A673 (cell line): ENCODE measurements around the gene WDR17. TPM values are rescaled to one million over a fixed set of nuclear protein-coding genes. Genes with fewer than 3 reads are reported as not detected.
A peak's percentile ranks its signal among the peaks of the same experiment; 100 is the strongest.

Experiments
- BruUV-seq: library from RNA; stranded (reverse); fragments of 400-500 nt; replicated peaks from 2 replicates; lab custom pipeline; 2021; lab: Mats Ljungman, UMichigan
- CTCF ChIA-PET: fragments of 300-600 bp; sonication (Branson Sonifier 250); formaldehyde crosslinking; loops from one replicate; lab custom pipeline; 2022; ENCODE audit warnings: antibody characterized with exemption; lab: Charles Lee
- POLR2A ChIA-PET: fragments of 300-600 bp; sonication (Branson Sonifier 250); formaldehyde crosslinking; loops from one replicate; lab custom pipeline; 2022; ENCODE audit warnings: antibody characterized with exemption; ENCODE audit not compliant: low non-redundant PET; lab: Charles Lee
- DNase-seq: peaks from one replicate; pipeline ENCODE4 v3.0.0-alpha.2; 2015; ENCODE audit warnings: low spot score
- H3K27ac ChIP-seq: fragments of 200-600 bp; sonication (generic); 2 replicates; pipeline ENCODE4 v1.5.1; 2016; ENCODE audit warnings: mixed run types, low read depth, mild to moderate bottlenecking, mixed read lengths, antibody characterized with exemption, low read length; ENCODE audit not compliant: poor library complexity, severe bottlenecking
- H3K27me3 ChIP-seq: fragments of 200-600 bp; sonication (generic); replicated peaks from 2 replicates; pipeline ENCODE4 v1.6.1; 2017; ENCODE audit warnings: mixed run types, low read depth, mild to moderate bottlenecking, mixed read lengths, antibody characterized with exemption, low read length; ENCODE audit not compliant: insufficient read depth, poor library complexity
- H3K36me3 ChIP-seq: fragments of 200-600 bp; sonication (generic); 2 replicates; pipeline ENCODE4 v1.6.1; 2016; ENCODE audit warnings: mixed run types, mild to moderate bottlenecking, mixed read lengths, antibody characterized with exemption, low read length; ENCODE audit not compliant: insufficient read depth, poor library complexity, severe bottlenecking
- H3K4me1 ChIP-seq: fragments of 200-600 bp; sonication (generic); 2 replicates; pipeline ENCODE4 v1.6.1; 2017; ENCODE audit warnings: mixed run types, mild to moderate bottlenecking, mixed read lengths, antibody characterized with exemption, low read length; ENCODE audit not compliant: insufficient read depth, poor library complexity, severe bottlenecking
- H3K4me3 ChIP-seq: fragments of 200-600 bp; sonication (generic); 2 replicates; pipeline ENCODE4 v1.5.1; 2016; ENCODE audit warnings: low read depth, mixed run types, mild to moderate bottlenecking, mixed read lengths, low read length; ENCODE audit not compliant: poor library complexity, severe bottlenecking
- H3K9me3 ChIP-seq: fragments of 200-600 bp; sonication (generic); 2 replicates; pipeline ENCODE4 v1.6.1; 2016; ENCODE audit warnings: mixed run types, low read depth, mild to moderate bottlenecking, mixed read lengths, antibody characterized with exemption, low read length; ENCODE audit not compliant: poor library complexity, severe bottlenecking
- CTCF ChIP-seq: fragments of 300-800, 200-600 bp; sonication (generic); conservative IDR thresholded peaks from 2 replicates; pipeline ENCODE4 v1.5.1; 2017; ENCODE audit warnings: low read depth, mild to moderate bottlenecking, antibody characterized with exemption, low read length, moderate library complexity, mixed read lengths
- EZH2 ChIP-seq: fragments of 200-600 bp; sonication (generic); IDR thresholded peaks from 2 replicates; pipeline ENCODE4 v1.6.1; 2017; ENCODE audit warnings: borderline replicate concordance, low read depth, mild to moderate bottlenecking, mixed read lengths, antibody characterized with exemption, low read length; ENCODE audit not compliant: poor library complexity, severe bottlenecking
- intact Hi-C: fragments of 100-400 bp; cut with micrococcal nuclease; formaldehyde crosslinking; loops from one replicate; pipeline ENCODE4 v1.10.0; 2022; ENCODE audit not compliant: unreplicated experiment
- total RNA-seq: library from RNA; stranded (reverse); gene quantifications from 2 replicates; pipeline ENCODE4 v1.2.3, GENCODE V29; 2021

WDR17 gene
- total RNA-seq, 1 experiment from 2014 or later: 6.9 TPM

GRCh38 chr4:176066757-176067156 lies 1.1 kb downstream of the WDR17 start:
- no peak for DNase-seq
- H3K36me3 ChIP-seq: no peaks in the 10 kb centered on the region
- intact Hi-C loops: no loop called here
- BruUV-seq: TSS peak; percentile 53
- ChIA-PET CTCF (no interaction called here), POLR2A (no interaction called here)
- TF ChIP-seq CTCF: no peak
- no peak for TF ChIP-seq EZH2
- H3K9me3 ChIP-seq: no peaks in the 10 kb centered on the region
- no peak overlapping the region for H3K27ac ChIP-seq
- no peaks in the 10 kb centered on the region for H3K4me1 ChIP-seq
- no peaks in the 10 kb centered on the region for H3K27me3 ChIP-seq
- H3K4me3 ChIP-seq: no peak overlapping the region

DNA sequence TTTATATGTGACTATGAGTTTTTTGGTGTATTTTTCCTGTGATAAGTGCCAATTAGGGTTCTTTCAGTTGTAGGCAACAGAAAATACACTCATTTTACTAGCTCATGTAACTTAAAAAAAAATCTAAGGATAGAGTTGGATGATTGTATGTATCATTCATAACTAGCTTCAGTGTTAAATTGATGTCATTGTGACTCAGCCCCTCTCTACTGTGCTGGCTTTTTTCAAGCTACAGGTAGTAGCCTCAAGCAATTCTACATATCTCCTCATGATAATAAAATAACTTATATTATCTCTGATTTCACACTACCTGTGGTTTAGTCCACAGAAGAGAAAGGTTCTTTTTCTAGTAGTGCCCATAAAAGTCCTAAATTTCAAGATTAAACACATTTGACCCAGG lies 11.9 kb downstream of the WDR17 start:
- H3K27ac ChIP-seq: no peak overlapping the region
- H3K4me1 ChIP-seq: no peaks in the 10 kb centered on the region
- no peaks in the 10 kb centered on the region for H3K27me3 ChIP-seq
- no TSS peak for BruUV-seq
- intact Hi-C loops: no loop called here
- DNase-seq: no peak
- ChIA-PET POLR2A (interaction anchor here (0.7 kb wide), 1 partner anchor 448 kb away, joined by 5 read pairs; no protein-coding TSS in a partner anchor), CTCF (no interaction called here)
- no peaks in the 10 kb centered on the region for H3K9me3 ChIP-seq
- no peaks in the 10 kb centered on the region for H3K36me3 ChIP-seq
- no peak for TF ChIP-seq EZH2
- no peak for TF ChIP-seq CTCF
- no peak overlapping the region for H3K4me3 ChIP-seq

GRCh38 chr4:176084769-176085168 lies 19.1 kb downstream of the WDR17 start:
- POLR2A ChIA-PET: no interaction called here
- Histone ChIP-seq H3K36me3 (no peaks in the 10 kb centered on the region), H3K27ac (no peak overlapping the region), H3K27me3 (no peaks in the 10 kb centered on the region), H3K9me3 (no peaks in the 10 kb centered on the region), H3K4me3 (no peak overlapping the region), H3K4me1 (no peaks in the 10 kb centered on the region)
- CTCF ChIA-PET: no interaction called here
- no TSS peak for BruUV-seq
- DNase-seq: peak; percentile 22
- TF ChIP-seq EZH2 (no peak), CTCF (no peak)
- intact Hi-C loops: no loop called here
